Neuron (in vitro differentiated cells): ENCODE measurements around the gene RPL27.

Source experiments
- H2AFZ ChIP-seq: one replicate; pipeline ENCODE4 v1.6.1; 2013; ENCODE audit warnings: low read depth, mild to moderate bottlenecking, inconsistent platforms, low read length, moderate library complexity
- H3K27me3 ChIP-seq: one replicate; pipeline ENCODE4 v1.6.1; 2013; ENCODE audit warnings: low read length; ENCODE audit not compliant: insufficient read depth
- H3K36me3 ChIP-seq: one replicate; pipeline ENCODE4 v1.6.1; 2013; ENCODE audit warnings: low read length; ENCODE audit not compliant: insufficient read depth
- H3K4me1 ChIP-seq: one replicate; pipeline ENCODE4 v1.6.1; 2013; ENCODE audit warnings: low read length; ENCODE audit not compliant: insufficient read depth
- H3K4me3 ChIP-seq: 2 replicates; pipeline ENCODE4 v1.5.1; 2013; ENCODE audit warnings: mild to moderate bottlenecking, low read length, moderate library complexity
- H3K9me3 ChIP-seq: one replicate; pipeline ENCODE4 v1.6.1; 2013; ENCODE audit warnings: low read length

Gene RPL27

DNA sequence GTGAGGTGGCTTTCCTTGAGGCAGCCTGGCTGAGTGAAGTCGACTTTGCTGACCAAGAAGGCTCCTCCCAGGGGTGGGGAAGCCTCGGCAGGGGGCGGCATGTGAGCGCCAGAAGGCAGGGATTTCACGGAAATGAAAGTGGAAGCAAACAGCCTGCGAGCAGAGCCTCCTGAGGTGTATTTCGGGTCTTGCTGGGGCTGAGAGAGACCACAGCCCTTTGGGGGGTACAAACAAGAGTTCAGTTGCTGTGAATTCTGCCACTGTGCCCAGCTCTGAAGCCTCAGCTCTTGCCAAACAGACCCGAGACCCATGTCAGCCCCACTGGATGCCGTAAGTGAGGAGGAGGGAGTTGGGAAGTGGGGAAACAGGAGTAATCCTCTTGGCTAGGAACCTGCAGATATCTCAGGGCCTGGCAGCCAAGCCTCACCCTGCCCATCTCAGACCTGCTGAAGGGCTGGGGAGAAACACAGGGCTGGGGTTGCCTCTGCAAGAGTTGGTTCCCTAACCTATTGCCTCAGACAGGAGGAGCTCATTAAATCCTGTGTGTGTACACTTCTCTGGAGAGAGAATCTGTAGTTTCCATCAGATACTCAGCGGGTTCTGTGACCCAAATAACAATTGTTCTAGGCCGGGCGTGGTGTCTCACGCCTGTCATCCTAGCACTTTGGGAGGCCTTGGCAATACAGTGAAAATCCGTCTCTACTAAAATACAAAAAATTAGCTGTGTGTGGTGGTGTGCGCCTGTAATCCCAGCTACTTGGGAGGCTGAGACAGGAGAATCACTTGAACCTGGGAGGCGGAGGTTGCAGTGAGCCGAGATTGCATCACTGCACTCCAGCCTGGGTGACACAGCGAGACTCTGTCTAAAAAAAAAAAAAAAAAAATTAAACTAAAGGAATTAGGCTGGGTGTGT, 8.7 kb downstream of the RPL27 start, which contains the start of gene IFI35:
Gene IFI35 (plus strand): TSS at position 146 of the 913 bp plus-strand sequence. CDS start 164 bp downstream, at position 310.
- Histone ChIP-seq H3K36me3 (peaks cover 20% of the 10 kb centered on the region), H2AFZ (no peak within 1 kb of the TSS), H3K4me1 (peaks cover 2% of the 10 kb centered on the region), H3K27me3 (no peaks in the 10 kb centered on the region), H3K9me3 (no peaks in the 10 kb centered on the region), H3K4me3 (no peak within 1 kb of the TSS)

DNA sequence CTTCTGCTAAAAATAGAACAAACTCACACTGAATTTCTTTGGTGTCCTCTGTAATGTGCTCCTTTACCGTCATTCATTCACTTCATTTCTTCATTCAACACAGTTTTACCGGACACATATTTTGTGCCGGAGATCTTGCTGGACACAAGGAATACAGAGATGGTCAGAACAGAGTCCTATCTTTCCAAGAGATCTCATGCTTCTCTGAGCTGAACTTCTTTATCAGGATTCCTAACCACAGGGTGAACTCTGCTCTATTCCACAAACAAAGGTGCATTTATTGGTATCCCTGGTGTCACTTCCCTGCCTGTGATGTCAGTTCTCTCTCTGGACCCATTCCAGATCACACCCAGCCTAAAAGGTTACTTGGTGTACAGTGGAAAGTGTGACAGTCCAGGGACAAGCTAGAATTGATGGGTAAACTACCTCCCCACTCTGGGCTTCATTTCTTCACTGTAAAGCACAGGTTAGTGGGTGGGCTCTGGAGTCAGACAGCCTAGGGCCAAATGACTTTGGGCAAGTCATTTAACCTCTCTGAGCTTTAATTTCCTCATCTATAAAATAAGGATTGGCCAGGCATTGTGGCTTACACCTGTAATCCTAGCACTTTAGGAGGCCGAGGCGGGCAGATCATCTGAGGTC, 12.6 kb downstream of the RPL27 start:
- Histone ChIP-seq H3K36me3 (peaks cover 4% of the 10 kb centered on the region), H3K27me3 (no peaks in the 10 kb centered on the region), H2AFZ (no peak overlapping the region), H3K9me3 (no peaks in the 10 kb centered on the region), H3K4me3 (no peak overlapping the region), H3K4me1 (peaks cover 11% of the 10 kb centered on the region)

DNA sequence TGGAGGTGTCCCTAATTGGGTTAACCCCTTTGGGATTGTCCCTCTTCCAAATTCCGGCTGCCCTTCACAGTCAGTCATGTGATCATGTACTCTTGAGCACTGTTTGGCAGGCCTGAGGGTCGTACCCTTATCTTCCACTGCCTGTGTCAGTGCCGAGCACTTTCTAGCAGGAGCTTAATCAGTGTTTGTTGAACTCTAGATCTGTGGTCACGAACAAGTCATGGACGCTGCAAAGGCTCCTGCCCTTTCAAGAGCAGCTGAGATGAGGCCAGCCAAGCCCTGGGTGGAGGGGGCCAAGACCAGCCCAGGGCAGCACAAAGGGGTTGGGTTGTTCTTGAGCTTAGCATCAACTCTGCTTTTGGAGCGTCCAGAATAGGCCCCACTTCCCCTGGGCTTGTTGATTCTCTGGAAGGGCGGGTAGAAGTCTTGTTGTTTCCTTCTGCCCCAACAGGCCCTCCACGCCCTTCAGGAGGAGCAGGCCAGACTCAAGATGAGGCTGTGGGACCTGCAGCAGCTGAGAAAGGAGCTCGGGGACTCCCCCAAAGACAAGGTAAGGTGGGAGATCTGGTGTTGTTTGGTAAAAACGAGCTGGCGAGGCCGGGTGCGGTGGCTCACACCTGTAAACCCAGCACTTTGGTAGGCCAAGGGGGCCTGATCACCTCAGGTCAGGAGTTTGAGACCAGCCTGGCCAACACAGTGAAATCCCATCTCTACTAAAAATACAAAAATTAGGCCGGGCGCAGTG, 13.7 kb downstream of the RPL27 start:
- Histone ChIP-seq H3K27me3 (no peaks in the 10 kb centered on the region), H3K9me3 (no peaks in the 10 kb centered on the region), H2AFZ (no peak overlapping the region), H3K4me3 (no peak overlapping the region), H3K36me3 (peaks cover 9% of the 10 kb centered on the region), H3K4me1 (peaks cover 17% of the 10 kb centered on the region)

DNA sequence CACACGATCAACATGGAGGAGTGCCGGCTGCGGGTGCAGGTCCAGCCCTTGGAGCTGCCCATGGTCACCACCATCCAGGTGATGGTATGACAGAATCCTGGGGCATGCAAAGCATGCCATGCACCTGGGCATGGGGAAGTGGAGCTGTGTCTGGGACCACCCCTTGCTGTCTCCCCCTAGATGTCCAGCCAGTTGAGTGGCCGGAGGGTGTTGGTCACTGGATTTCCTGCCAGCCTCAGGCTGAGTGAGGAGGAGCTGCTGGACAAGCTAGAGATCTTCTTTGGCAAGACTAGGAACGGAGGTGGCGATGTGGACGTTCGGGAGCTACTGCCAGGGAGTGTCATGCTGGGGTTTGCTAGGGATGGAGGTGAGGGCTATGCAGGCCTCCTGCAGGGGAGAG, 15.1 kb downstream of the RPL27 start:
- Histone ChIP-seq H3K4me3 (no peak overlapping the region), H3K27me3 (no peaks in the 10 kb centered on the region), H3K9me3 (no peaks in the 10 kb centered on the region), H2AFZ (no peak overlapping the region), H3K36me3 (peaks cover 9% of the 10 kb centered on the region), H3K4me1 (peaks cover 26% of the 10 kb centered on the region)

DNA sequence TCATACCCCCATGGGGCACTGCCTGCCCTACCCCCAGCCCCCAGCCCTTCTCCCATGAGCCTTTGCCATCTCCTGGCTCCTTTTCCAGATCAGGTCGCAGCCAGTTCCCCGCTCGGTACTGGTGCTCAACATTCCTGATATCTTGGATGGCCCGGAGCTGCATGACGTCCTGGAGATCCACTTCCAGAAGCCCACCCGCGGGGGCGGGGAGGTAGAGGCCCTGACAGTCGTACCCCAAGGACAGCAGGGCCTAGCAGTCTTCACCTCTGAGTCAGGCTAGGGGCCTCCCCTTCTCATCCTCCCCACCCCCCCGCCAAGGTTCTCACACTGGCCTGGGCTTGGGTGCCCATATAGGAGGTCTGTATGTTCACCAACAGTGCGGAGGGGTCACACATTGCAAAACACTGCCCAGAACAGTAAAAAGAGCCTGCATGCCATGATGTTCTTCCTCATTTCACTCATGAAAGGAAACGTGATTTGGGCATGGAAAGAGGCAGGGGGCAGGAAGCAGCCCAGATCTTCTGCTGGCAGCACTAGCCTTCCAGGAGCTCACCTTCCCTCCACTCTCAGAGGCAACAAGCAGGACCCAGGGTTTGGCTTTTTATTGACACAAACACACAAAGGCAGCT, 15.9 kb downstream of the RPL27 start:
- H3K36me3 ChIP-seq: peaks cover 9% of the 10 kb centered on the region
- H3K4me3 ChIP-seq: no peak overlapping the region
- no peak overlapping the region for H2AFZ ChIP-seq
- no peaks in the 10 kb centered on the region for H3K27me3 ChIP-seq
- H3K9me3 ChIP-seq: no peaks in the 10 kb centered on the region
- peaks cover 34% of the 10 kb centered on the region for H3K4me1 ChIP-seq

DNA sequence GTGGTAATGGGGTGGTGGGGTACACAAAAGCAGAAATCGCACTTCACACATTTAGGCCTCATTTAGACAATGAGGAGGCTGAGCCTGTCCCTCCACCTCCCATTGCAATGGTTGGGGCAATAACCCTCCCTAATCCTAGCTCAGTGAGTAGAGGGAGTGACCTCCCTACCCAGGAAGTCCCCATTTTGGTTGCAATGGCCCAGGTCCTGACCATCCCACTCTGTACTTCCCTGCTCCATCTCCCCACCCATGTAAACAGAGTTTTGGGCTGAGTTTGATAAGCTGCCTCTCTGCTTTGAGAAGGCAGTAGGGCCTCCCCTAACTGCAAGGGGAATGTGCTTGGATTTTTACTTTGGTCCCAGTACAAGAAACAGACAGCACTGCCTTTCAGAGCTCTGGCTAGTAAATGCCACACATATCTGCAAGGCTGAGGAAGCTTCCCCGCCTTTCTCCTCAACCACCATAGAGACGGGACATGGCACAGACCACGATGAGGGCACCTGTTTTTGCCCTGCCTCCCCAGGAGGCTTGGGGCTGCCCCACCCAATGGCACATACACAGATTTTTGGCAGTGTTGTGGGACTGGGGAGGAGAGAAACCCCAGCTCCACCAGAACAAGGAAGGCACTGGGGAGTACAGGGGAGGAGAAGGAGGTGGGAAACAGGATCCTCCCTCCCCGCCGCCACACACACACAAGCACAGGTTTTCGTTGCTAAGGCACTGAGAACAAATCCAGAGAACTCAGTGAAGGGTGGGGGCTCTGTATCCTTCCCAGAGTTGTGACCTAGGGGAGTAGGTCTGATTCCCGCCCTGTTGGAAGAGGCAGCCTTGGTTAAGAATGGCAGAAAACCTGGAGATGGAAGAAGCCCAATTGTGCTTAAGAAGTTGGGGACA, 16.7 kb downstream of the RPL27 start:
- no peak overlapping the region for H3K4me3 ChIP-seq
- H3K36me3 ChIP-seq: peaks cover 9% of the 10 kb centered on the region
- H3K9me3 ChIP-seq: no peaks in the 10 kb centered on the region
- H2AFZ ChIP-seq: no peak overlapping the region
- H3K4me1 ChIP-seq: peaks cover 42% of the 10 kb centered on the region
- no peaks in the 10 kb centered on the region for H3K27me3 ChIP-seq

DNA sequence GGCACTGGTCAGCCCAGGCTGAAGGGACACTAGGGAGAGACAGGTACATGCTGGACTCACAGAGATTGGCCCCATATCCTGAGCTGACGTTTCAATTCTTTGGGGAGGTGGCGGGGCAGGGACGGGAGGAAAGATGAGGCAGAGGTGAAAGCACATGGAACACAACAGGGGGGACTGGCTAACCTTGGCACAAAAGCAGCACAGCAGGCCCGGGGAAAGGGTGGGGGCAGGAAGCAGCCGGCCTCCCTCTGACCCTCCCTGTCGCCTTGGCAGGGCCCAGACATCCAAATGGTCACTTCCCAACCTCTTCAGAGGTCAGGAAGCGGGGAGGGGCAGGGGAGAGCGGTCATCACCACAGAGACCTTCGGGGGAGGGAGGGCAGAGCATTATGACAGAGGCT, 17.4 kb downstream of the RPL27 start:
- Histone ChIP-seq H2AFZ (no peak overlapping the region), H3K4me3 (no peak overlapping the region), H3K36me3 (peaks cover 9% of the 10 kb centered on the region), H3K9me3 (no peaks in the 10 kb centered on the region), H3K27me3 (no peaks in the 10 kb centered on the region), H3K4me1 (peaks cover 47% of the 10 kb centered on the region)

DNA sequence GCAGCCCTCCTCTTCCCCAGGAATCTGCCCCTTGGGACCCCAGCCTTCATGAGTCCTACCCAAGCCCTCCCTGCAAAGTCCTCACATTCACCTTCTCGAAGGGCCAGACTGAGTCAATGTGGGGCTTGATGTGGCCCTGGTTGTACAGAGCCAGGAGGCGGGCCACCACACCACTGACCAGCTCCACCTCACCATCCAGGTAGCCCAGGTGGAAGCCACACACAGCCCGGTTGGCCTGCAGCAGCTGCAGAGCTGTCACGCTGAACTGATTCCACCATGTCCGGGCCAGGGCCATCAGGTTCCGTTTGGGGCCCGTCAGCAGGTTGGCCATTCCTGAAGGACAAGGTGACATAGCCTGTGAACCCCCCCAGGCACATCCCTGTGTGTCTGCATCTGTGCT, 18.0 kb downstream of the RPL27 start:
- H3K4me3 ChIP-seq: no peak overlapping the region
- no peaks in the 10 kb centered on the region for H3K27me3 ChIP-seq
- peaks cover 52% of the 10 kb centered on the region for H3K4me1 ChIP-seq
- no peaks in the 10 kb centered on the region for H3K9me3 ChIP-seq
- no peak overlapping the region for H2AFZ ChIP-seq
- peaks cover 9% of the 10 kb centered on the region for H3K36me3 ChIP-seq

DNA sequence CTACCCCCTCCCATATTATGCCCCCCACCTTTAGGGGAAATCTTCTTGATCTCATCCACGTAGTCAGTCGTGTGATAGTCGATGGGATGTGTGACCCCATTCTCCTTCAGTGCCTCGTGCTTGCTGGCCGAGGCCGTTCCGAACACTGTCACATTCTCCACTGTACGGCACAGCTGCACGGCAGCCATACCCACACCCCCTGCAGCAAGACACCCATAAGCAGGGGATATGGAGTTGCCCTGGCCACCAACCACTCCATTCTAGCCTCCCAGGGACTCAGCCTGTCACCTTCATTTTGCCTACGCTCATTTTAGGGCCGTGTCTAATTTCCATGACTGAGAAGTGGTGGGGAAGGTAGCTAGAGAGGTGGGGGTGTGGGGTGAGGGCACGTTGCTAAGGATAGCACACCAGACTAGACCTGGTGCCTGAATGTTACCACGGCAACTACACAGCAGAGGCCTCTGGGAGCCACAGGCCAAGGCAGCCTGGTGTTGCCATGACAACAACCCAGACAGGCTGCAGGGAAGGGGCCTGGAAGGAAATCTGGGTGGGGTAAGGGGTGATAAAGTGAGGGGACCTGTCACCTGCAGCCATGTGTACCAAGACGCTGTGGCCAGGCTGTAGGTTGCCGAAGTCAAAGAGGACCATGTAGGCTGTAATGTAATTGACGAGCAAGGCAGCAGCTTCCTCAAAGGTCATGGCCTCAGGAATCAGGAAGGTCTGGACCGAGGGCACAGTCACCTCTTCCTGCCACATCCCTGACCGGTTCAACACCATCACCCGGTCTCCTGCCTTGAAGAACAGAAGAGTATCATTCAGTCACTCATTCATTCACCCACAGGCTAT, 20.0 kb downstream of the RPL27 start:
- peaks cover 58% of the 10 kb centered on the region for H3K4me1 ChIP-seq
- peaks cover 9% of the 10 kb centered on the region for H3K36me3 ChIP-seq

DNA sequence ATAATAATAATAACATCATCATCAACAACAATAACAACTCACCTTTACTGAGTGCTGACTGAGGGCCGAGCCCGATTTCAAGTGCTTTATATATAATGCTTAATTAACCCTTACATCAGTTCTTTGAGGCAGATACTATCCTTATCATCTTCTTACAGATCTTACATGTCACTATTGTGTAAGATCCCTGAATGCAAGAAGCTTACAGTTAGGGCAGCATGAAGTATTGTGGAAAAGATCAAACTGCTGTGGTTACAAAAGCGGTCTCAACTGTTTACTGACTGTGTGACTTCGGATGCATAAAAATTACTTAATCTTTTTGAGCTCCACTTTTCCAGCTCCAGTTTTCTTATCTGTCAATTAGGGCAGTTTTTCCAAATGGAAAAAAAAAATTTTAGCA, 20.7 kb downstream of the RPL27 start:
- no peaks in the 10 kb centered on the region for H3K27me3 ChIP-seq
- H3K4me1 ChIP-seq: peaks cover 58% of the 10 kb centered on the region
- H3K4me3 ChIP-seq: no peak overlapping the region

More for the DNA sequence above, 20.0 kb downstream of the RPL27 start:
- Histone ChIP-seq H3K27me3 (no peaks in the 10 kb centered on the region), H2AFZ (no peak overlapping the region), H3K9me3 (no peaks in the 10 kb centered on the region), H3K4me3 (no peak overlapping the region)

DNA sequence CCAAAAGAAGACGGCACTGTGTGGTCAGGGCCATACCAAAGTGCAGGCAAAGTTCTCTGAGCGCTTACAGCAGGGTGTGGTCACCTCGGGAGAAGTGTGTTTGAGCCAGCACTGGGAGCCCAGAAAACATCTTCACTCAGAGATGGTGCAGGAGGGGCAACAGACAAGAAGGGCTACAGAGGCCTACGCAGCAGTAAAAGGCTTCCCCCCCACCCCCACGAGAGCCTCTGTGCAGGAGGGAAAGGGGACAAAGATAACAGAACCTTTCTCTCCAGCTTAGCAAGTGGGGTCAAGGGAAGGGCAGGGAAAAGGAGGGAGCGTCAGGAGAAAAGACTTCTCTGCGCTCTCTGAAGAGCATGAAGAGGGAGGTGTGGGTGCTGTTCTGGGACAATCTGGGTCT, 21.2 kb downstream of the RPL27 start:
- peaks cover 9% of the 10 kb centered on the region for H3K36me3 ChIP-seq
- no peak overlapping the region for H2AFZ ChIP-seq
- H3K27me3 ChIP-seq: no peaks in the 10 kb centered on the region
- peaks cover 58% of the 10 kb centered on the region for H3K4me1 ChIP-seq
- H3K9me3 ChIP-seq: no peaks in the 10 kb centered on the region
- no peak overlapping the region for H3K4me3 ChIP-seq

More for the DNA sequence above, 20.7 kb downstream of the RPL27 start:
- Histone ChIP-seq H2AFZ (no peak overlapping the region), H3K9me3 (no peaks in the 10 kb centered on the region), H3K36me3 (peaks cover 9% of the 10 kb centered on the region)
